ENCODE data around the gene MRPS9.

The MRPS9 gene

DNA sequence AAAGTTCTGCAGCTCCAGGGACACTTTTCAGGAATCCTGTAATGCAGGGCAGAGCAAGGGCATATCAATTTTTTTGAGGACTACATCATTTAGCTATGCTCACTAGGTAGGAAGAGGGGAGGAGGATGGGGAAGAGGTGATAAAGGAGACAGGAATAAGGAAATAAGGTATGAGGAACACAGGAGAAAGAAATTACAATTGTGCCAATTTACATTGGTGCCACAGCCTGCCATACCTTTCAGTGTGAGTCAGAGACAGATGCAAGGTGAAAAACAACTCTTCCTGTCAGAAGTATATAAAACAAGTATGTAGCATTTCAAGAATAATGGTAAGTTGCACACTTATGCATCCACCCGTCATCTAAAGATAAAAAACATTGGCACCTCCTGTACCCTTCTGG, 5.4 kb upstream of the MRPS9 start:
- ATAC-seq (ENCODE audit: insufficient read depth, low read depth): no peak
- no peaks in the 10 kb centered on the region for H4K20me1 ChIP-seq (ENCODE audit: insufficient read depth, low read length)
- H3K4me2 ChIP-seq (ENCODE audit: insufficient read depth, low read length): no peak overlapping the region
- no peak overlapping the region for H3K9ac ChIP-seq (ENCODE audit: low read depth, low read length)
- DNase-seq: no peak
- H2AFZ ChIP-seq (ENCODE audit: low read depth, low read length): no peak overlapping the region
- H3K4me3 ChIP-seq (ENCODE audit: low read depth in 1 of 2, low read length in 2 of 2): no peak overlapping the region
- H3K79me2 ChIP-seq (ENCODE audit: insufficient read depth, low read length): no peaks in the 10 kb centered on the region
- no peaks in the 10 kb centered on the region for H3K9me3 ChIP-seq (ENCODE audit: insufficient read depth, low read length, severe bottlenecking)
- peaks cover 3% of the 10 kb centered on the region for H3K27me3 ChIP-seq (ENCODE audit: insufficient read depth, low read length, poor library complexity)
- H3K27ac ChIP-seq (ENCODE audit: low read length): no peak overlapping the region
- no peak for TF ChIP-seq CTCF (IDR thresholded peaks at IDR 0.05; ENCODE audit: borderline replicate concordance, extremely low read depth, low read length, poor library complexity, severe bottlenecking)
- no peak for TF ChIP-seq EZH2 (IDR thresholded peaks at IDR 0.05; ENCODE audit: borderline replicate concordance, low read depth, low read length, severe bottlenecking)
- peaks cover 11% of the 10 kb centered on the region for H3K4me1 ChIP-seq (ENCODE audit: insufficient read depth, low read length)
- H3K36me3 ChIP-seq (ENCODE audit: insufficient read depth, low read length): no peaks in the 10 kb centered on the region

- no peak for ATAC-seq (ENCODE audit: insufficient read depth, low read depth)
These were observed 3.7 kb upstream of the MRPS9 start for GRCh38 chr2:105034170-105034569.

GRCh38 chr2:105038383-105039061, 653 bp downstream of the MRPS9 start:
- Histone ChIP-seq H3K4me3 (ENCODE audit: low read depth in 1 of 2, low read length in 2 of 2) (peak overlapping the region; percentile 94 to 97), H3K36me3 (ENCODE audit: insufficient read depth, low read length) (peaks cover 6% of the 10 kb centered on the region), H3K4me2 (ENCODE audit: insufficient read depth, low read length) (peak overlapping the region; percentile 97), H3K9me3 (ENCODE audit: insufficient read depth, low read length, severe bottlenecking) (no peaks in the 10 kb centered on the region), H3K79me2 (ENCODE audit: insufficient read depth, low read length) (peaks cover 49% of the 10 kb centered on the region), H3K27me3 (ENCODE audit: insufficient read depth, low read length, poor library complexity) (no peaks in the 10 kb centered on the region), H4K20me1 (ENCODE audit: insufficient read depth, low read length) (peaks cover 4% of the 10 kb centered on the region; the same call in 1 of the 2 replicates), H3K9ac (ENCODE audit: low read depth, low read length) (peak overlapping the region; percentile 84), H2AFZ (ENCODE audit: low read depth, low read length) (peak overlapping the region; percentile 98), H3K27ac (ENCODE audit: low read length) (peak overlapping the region; percentile 88), H3K4me1 (ENCODE audit: insufficient read depth, low read length) (peaks cover 37% of the 10 kb centered on the region)
- DNase-seq: no peak
- no peak for TF ChIP-seq EZH2 (IDR thresholded peaks at IDR 0.05; ENCODE audit: borderline replicate concordance, low read depth, low read length, severe bottlenecking)
- no peak for TF ChIP-seq CTCF (IDR thresholded peaks at IDR 0.05; ENCODE audit: borderline replicate concordance, extremely low read depth, low read length, poor library complexity, severe bottlenecking)
- no peak for ATAC-seq (ENCODE audit: insufficient read depth, low read depth)

More at GRCh38 chr2:105034170-105034569, 3.7 kb upstream of the MRPS9 start:
- H3K79me2 ChIP-seq (ENCODE audit: insufficient read depth, low read length): peaks cover 13% of the 10 kb centered on the region
- H3K4me3 ChIP-seq (ENCODE audit: low read depth in 1 of 2, low read length in 2 of 2): no peak overlapping the region
- TF ChIP-seq CTCF (IDR thresholded peaks at IDR 0.05; ENCODE audit: borderline replicate concordance, extremely low read depth, low read length, poor library complexity, severe bottlenecking) (no peak), EZH2 (IDR thresholded peaks at IDR 0.05; ENCODE audit: borderline replicate concordance, low read depth, low read length, severe bottlenecking) (no peak)
- no peak overlapping the region for H3K4me2 ChIP-seq (ENCODE audit: insufficient read depth, low read length)
- no peaks in the 10 kb centered on the region for H4K20me1 ChIP-seq (ENCODE audit: insufficient read depth, low read length)
- peaks cover 3% of the 10 kb centered on the region for H3K27me3 ChIP-seq (ENCODE audit: insufficient read depth, low read length, poor library complexity)
- H2AFZ ChIP-seq (ENCODE audit: low read depth, low read length): no peak overlapping the region
- no peak overlapping the region for H3K27ac ChIP-seq (ENCODE audit: low read length)
- no peak for DNase-seq
- H3K9ac ChIP-seq (ENCODE audit: low read depth, low read length): no peak overlapping the region
- H3K4me1 ChIP-seq (ENCODE audit: insufficient read depth, low read length): peaks cover 21% of the 10 kb centered on the region
- H3K9me3 ChIP-seq (ENCODE audit: insufficient read depth, low read length, severe bottlenecking): no peaks in the 10 kb centered on the region
- H3K36me3 ChIP-seq (ENCODE audit: insufficient read depth, low read length): no peaks in the 10 kb centered on the region; the same call in 1 of the 2 replicates

All from DND-41 (cell line).